Activated T-cell treated with anti-CD3 and anti-CD28 coated beads, Interleukin-2, amount 50 U/mL, for 4 hours (primary cell): ENCODE results near the gene NXNL2. TPM values are rescaled to one million over a fixed set of nuclear protein-coding genes. Genes with fewer than 3 reads are reported as not detected.

ENCODE experiments used
- ATAC-seq, 2 donors: fragments of 200-7000 bp; cut with Tn5 transposase; one replicate each; pipeline ENCODE4 v1.10.0; 2021
- DNase-seq: peaks from one replicate; pipeline ENCODE4 v3.0.0-alpha.2; 2020
- H3K27me3 Mint-ChIP-seq: one replicate; pipeline ENCODE4 v1.8.0; 2021; ENCODE audit warnings: low read depth, mixed read lengths
- H3K36me3 Mint-ChIP-seq: one replicate; pipeline ENCODE4 v1.8.0; 2022; ENCODE audit warnings: mixed read lengths; ENCODE audit not compliant: insufficient read depth
- H3K4me1 Mint-ChIP-seq: one replicate; pipeline ENCODE4 v1.8.0; 2021; ENCODE audit warnings: low read depth, mixed read lengths
- H3K4me3 Mint-ChIP-seq: one replicate; pipeline ENCODE4 v1.8.0; 2021; ENCODE audit warnings: mild to moderate bottlenecking, moderate library complexity, mixed read lengths
- H3K9me3 Mint-ChIP-seq: one replicate; pipeline ENCODE4 v1.8.0; 2021; ENCODE audit warnings: mixed read lengths
- total RNA-seq, 3 donors: library from RNA; stranded (reverse); gene quantifications; one replicate each; pipeline ENCODE4 v1.2.1, GENCODE V29; 2021

Gene NXNL2
- total RNA-seq, 3 donors from 2014 or later, result not detected

- DNase-seq, result no peak
- no peak for ATAC-seq
- peaks cover 29% of the 10 kb centered on the region for H3K27me3 Mint-ChIP-seq
- no peaks in the 10 kb centered on the region for H3K36me3 Mint-ChIP-seq
- no peak overlapping the region for H3K4me3 Mint-ChIP-seq
- H3K4me1 Mint-ChIP-seq, result peaks cover 15% of the 10 kb centered on the region
- no peaks in the 10 kb centered on the region for H3K9me3 Mint-ChIP-seq
Measured at GRCh38 chr9:88538311-88539085, 3.5 kb downstream of the NXNL2 start.

DNA sequence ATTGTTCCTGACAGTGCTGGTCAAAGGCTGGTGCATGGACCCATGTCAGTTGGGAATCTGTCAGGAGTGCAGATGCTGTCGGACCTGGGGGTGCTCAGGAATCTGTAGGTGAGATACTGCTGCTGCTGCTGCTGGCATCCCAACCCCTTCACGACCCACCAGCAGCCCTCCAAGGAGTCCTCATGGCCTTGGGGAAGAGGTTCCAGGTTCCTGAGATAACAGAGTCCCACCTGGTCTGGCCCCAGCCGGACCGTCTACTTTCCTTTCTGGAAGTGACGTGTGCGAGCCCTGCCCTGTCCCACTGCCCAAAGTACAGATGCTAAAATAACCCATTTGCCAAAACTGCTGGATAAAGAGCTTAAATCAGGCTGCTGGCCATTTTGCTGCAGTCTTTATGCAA lies 4.3 kb downstream of the NXNL2 start:
- Mint-ChIP-seq H3K36me3 (no peaks in the 10 kb centered on the region), H3K9me3 (no peaks in the 10 kb centered on the region), H3K4me1 (peaks cover 10% of the 10 kb centered on the region), H3K4me3 (no peak overlapping the region), H3K27me3 (peaks cover 27% of the 10 kb centered on the region)
- ATAC-seq, result no peak
- no peak for DNase-seq

- Mint-ChIP-seq H3K4me1 (peaks cover 6% of the 10 kb centered on the region), H3K36me3 (no peaks in the 10 kb centered on the region), H3K9me3 (no peaks in the 10 kb centered on the region), H3K4me3 (no peak overlapping the region), H3K27me3 (peaks cover 29% of the 10 kb centered on the region)
- ATAC-seq (no peak), DNase-seq (no peak)
Measured at GRCh38 chr9:88540251-88540763, 5.3 kb downstream of the NXNL2 start.

GRCh38 chr9:88544245-88544644 lies 9.3 kb downstream of the NXNL2 start:
- DNase-seq (no peak), ATAC-seq (no peak)
- no peak overlapping the region for H3K4me3 Mint-ChIP-seq
- peaks cover 1% of the 10 kb centered on the region for H3K4me1 Mint-ChIP-seq
- no peaks in the 10 kb centered on the region for H3K36me3 Mint-ChIP-seq
- H3K9me3 Mint-ChIP-seq, result peaks cover 3% of the 10 kb centered on the region
- H3K27me3 Mint-ChIP-seq, result peaks cover 8% of the 10 kb centered on the region

- Mint-ChIP-seq H3K9me3 (peaks cover 6% of the 10 kb centered on the region), H3K4me3 (no peak overlapping the region)
Measured at GRCh38 chr9:88551546-88552137, 16.7 kb downstream of the NXNL2 start.

GRCh38 chr9:88553350-88553749 lies 18.4 kb downstream of the NXNL2 start:
- Mint-ChIP-seq H3K9me3 (peaks cover 6% of the 10 kb centered on the region), H3K4me3 (no peak overlapping the region), H3K36me3 (no peaks in the 10 kb centered on the region), H3K4me1 (no peaks in the 10 kb centered on the region), H3K27me3 (peaks cover 15% of the 10 kb centered on the region)
- ATAC-seq (no peak), DNase-seq (no peak)

More at GRCh38 chr9:88551546-88552137, 16.7 kb downstream of the NXNL2 start:
- ATAC-seq (no peak), DNase-seq (no peak)
- H3K4me1 Mint-ChIP-seq, result no peaks in the 10 kb centered on the region
- H3K36me3 Mint-ChIP-seq, result no peaks in the 10 kb centered on the region
- peaks cover 15% of the 10 kb centered on the region for H3K27me3 Mint-ChIP-seq

GRCh38 chr9:88555268-88555980 lies 20.4 kb downstream of the NXNL2 start:
- Mint-ChIP-seq H3K4me3 (no peak overlapping the region), H3K27me3 (peaks cover 15% of the 10 kb centered on the region), H3K4me1 (no peaks in the 10 kb centered on the region), H3K36me3 (no peaks in the 10 kb centered on the region), H3K9me3 (no peaks in the 10 kb centered on the region)
- no peak for DNase-seq
- no peak for ATAC-seq

GRCh38 chr9:88559661-88560060 lies 24.7 kb downstream of the NXNL2 start:
- Mint-ChIP-seq H3K27me3 (peaks cover 7% of the 10 kb centered on the region), H3K4me1 (no peaks in the 10 kb centered on the region), H3K4me3 (no peak overlapping the region), H3K36me3 (no peaks in the 10 kb centered on the region), H3K9me3 (no peaks in the 10 kb centered on the region)
- DNase-seq (no peak), ATAC-seq (no peak)

- H3K27me3 Mint-ChIP-seq, result peaks cover 2% of the 10 kb centered on the region
- DNase-seq (no peak), ATAC-seq (peak; percentile 40 to 56)
- H3K9me3 Mint-ChIP-seq, result no peaks in the 10 kb centered on the region
- H3K4me1 Mint-ChIP-seq, result no peaks in the 10 kb centered on the region
- H3K4me3 Mint-ChIP-seq, result no peak overlapping the region
- H3K36me3 Mint-ChIP-seq, result no peaks in the 10 kb centered on the region
Measured at GRCh38 chr9:88567870-88568269, 32.9 kb downstream of the NXNL2 start.

- DNase-seq (no peak), ATAC-seq (no peak)
- Mint-ChIP-seq H3K9me3 (no peaks in the 10 kb centered on the region), H3K4me3 (no peak overlapping the region), H3K36me3 (no peaks in the 10 kb centered on the region), H3K27me3 (peaks cover 19% of the 10 kb centered on the region), H3K4me1 (no peaks in the 10 kb centered on the region)
Measured at GRCh38 chr9:88571419-88571818, 36.4 kb downstream of the NXNL2 start.

DNA sequence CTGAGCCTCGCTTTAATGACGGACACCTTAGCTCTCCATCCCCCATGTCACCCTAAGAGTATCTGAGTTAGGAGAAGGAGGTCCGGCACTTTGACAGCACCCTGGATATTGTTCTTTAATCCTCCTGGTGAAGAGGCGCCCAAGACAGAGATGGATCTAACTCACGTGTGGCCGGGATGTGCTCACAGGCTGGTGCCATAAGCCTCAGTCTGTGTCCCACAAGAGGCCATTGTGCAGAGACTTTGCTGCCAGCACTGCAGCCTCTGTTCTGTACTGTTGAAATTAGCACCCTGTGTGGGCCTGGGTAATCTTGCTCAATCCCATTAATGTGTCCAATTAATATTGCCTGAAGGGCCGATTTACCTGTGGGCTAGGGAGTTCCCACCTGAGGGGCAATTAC lies 37.7 kb downstream of the NXNL2 start:
- no peak overlapping the region for H3K4me3 Mint-ChIP-seq
- peaks cover 20% of the 10 kb centered on the region for H3K27me3 Mint-ChIP-seq
- no peaks in the 10 kb centered on the region for H3K4me1 Mint-ChIP-seq
- ATAC-seq, result no peak
- H3K9me3 Mint-ChIP-seq, result no peaks in the 10 kb centered on the region
- no peak for DNase-seq
- H3K36me3 Mint-ChIP-seq, result no peaks in the 10 kb centered on the region

DNA sequence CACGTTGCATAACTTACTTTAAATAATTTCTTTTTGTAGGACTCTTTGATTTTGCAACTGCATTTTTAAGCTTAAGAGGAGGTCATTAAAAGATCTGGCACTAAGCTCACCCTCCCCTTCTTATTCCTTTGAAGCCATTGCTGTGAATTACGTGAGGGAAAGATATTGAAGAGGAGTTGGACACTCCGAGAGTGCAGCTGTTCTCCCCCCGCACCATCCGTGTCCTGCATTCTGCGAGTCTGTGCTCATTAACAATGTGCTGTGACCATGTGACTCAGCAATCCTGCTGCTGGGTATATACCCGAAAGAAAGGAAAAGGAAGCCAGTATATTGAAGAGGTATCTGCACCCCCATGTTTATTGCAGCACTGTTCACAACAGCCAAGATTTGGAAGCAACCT lies 40.0 kb downstream of the NXNL2 start:
- Mint-ChIP-seq H3K4me1 (no peaks in the 10 kb centered on the region), H3K9me3 (no peaks in the 10 kb centered on the region), H3K36me3 (no peaks in the 10 kb centered on the region), H3K4me3 (no peak overlapping the region), H3K27me3 (peaks cover 20% of the 10 kb centered on the region)
- no peak for DNase-seq
- no peak for ATAC-seq

DNA sequence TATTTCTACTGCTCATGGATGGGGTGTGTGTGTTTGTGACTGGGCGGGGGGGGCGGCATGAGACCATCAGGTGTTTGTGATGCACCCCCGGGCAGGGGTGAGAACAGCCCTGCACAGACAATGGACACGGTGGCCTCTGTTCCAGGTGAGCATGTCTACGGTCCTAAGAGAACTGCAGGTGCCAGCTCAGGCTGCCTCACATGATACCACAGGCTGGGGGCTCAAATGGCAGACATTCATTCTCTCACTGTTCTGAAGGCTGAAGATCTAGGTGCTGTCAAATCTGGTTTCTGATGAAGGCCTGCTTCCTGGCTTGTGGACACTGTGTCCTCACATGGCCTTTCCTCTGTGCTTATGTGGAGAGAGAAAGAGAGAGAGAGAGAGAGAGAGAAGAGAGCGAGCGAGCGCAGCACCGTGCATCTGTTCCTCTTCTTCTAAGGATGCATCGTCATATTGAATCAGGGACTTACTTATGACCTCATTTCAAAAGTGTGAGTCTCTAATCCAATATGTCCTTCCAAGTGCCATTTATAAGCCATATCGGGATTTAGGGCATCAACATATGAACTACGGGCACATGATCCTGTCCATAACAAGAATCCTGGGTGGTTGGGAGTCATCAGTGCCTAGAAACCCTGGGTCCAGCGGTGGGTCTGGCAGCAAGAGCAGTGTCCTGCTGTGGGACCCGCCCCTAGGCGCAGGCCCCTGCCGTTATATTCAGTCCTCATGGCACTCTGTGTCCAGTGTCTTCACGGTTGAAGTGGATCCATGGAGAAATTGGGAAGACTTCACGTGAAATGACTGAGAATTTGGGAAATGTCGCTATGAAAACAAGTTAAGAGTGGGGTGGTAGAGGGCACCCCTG lies 42.5 kb downstream of the NXNL2 start:
- H3K9me3 Mint-ChIP-seq, result no peaks in the 10 kb centered on the region
- no peaks in the 10 kb centered on the region for H3K36me3 Mint-ChIP-seq
- no peak for DNase-seq
- H3K4me1 Mint-ChIP-seq, result no peaks in the 10 kb centered on the region
- no peak overlapping the region for H3K4me3 Mint-ChIP-seq
- ATAC-seq, result no peak
- H3K27me3 Mint-ChIP-seq, result peaks cover 20% of the 10 kb centered on the region
